ENCODE data around the gene MCHR2.
"Not testable (repeated sequence)": the region's sequence is repeated elsewhere in the genome, so short reads cannot be mapped to it uniquely, and the experiment has no call there.

DNA sequence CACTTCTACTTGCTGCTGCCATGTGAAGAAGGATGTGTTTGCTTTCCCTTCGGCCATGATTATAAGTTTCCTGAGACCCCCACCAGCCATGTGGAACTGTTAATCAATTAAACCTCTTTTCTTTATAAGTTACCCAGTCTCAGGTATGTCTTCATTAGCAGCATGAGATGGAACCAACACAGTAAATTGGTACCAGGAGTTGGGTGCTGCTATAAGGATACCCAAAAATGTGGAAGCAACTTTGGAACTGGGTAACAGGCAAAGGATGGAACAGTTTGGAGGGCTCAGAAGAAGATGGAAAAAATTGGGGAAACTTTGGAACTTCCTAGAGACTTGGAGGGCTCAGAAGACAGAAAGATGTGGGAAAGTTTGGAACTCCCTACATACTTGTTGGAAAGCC lies 44.5 kb upstream of the MCHR2 start:
- TF ChIP-seq, protein P1, sequence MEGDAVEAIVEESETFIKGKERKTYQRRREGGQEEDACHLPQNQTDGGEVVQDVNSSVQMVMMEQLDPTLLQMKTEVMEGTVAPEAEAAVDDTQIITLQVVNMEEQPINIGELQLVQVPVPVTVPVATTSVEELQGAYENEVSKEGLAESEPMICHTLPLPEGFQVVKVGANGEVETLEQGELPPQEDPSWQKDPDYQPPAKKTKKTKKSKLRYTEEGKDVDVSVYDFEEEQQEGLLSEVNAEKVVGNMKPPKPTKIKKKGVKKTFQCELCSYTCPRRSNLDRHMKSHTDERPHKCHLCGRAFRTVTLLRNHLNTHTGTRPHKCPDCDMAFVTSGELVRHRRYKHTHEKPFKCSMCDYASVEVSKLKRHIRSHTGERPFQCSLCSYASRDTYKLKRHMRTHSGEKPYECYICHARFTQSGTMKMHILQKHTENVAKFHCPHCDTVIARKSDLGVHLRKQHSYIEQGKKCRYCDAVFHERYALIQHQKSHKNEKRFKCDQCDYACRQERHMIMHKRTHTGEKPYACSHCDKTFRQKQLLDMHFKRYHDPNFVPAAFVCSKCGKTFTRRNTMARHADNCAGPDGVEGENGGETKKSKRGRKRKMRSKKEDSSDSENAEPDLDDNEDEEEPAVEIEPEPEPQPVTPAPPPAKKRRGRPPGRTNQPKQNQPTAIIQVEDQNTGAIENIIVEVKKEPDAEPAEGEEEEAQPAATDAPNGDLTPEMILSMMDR (IDR thresholded peaks at IDR 0.05; ENCODE audit: insufficient read depth, low read length) = not testable (repeated sequence)
- TF ChIP-seq GABPA (IDR thresholded peaks at IDR 0.05; ENCODE audit: low read depth) = not testable (repeated sequence)
